GM19193 (cell line): ENCODE results near the gene CHD2.

Experiments
- POLR2A ChIP-seq: IDR thresholded peaks from 4 replicates; pipeline ENCODE4 v1.6.1; 2011; ENCODE audit not compliant: insufficient read depth, insufficient read length; ENCODE audit errors: extremely low read depth

Gene CHD2

DNA sequence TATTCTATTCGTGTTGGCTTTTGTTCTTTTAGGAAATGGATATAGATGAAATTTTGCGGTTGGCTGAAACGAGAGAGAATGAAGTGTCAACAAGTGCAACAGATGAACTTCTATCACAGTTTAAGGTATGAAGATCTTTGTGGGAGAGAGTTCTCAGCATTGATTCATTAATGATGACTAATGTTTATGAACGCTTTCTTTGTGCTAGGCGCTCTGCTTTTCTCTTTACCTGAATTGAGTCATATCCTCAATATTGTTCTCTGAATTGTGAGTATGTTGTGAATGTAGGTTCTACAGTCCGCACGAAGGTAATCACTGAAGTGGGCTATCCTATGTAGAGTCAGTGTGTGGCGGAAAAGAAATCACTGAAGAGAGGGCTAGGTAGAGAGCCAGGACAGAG is 81.2 kb downstream of the CHD2 start:
- no peak for TF ChIP-seq POLR2A

DNA sequence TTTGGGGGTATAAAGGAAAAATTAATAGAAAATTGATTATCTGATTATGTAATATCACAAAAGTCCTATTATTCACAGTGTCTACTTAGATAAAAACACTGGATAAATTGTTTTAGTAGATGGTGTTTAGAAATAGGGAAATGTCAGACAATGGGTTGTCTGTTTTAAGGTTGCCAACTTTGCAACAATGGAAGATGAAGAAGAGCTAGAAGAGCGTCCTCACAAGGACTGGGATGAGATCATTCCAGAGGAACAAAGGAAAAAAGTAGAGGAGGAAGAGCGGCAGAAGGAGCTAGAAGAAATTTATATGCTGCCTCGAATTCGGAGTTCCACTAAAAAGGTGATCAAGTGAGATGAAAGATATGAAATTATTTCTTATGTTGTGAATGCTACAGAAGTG is 84.0 kb downstream of the CHD2 start:
- TF ChIP-seq POLR2A = no peak

DNA sequence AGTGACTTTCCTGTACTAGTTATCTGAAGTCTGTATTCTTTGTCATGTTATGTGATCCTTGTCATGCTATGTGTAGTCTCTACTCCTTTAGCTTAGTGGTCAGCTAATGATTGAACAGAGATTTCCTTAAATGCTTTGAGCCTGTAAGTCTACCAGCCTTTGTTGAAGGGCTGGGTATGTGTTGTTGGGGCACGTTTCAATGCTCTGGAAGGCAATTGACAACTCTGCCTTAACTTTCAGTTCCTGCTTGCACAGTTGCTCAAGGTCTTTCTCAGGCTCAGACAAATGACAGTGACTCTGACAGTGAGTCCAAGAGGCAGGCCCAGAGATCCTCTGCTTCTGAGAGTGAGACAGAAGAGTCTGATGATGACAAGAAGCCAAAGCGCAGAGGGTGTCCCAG is 89.3 kb downstream of the CHD2 start:
- TF ChIP-seq POLR2A = no peak

DNA sequence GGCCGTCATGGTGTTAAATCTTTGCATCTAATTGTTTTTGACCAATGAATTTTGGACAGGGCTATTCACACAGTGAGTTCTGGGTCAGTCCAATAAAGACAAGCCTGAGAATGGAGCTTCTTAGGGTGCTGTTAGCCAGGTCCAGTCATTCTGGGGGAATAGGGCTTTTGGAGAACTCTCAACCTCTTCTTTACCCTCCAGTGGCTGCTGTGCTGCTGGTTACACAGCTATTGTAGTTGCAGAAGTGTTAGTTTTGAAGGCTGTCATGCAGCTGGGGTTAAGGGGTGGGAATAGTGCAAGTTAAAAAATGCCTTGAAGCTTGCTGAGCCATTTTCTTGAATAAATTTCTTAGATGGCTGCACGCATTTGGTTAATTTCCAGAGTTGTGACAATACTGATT is 89.9 kb downstream of the CHD2 start:
- no peak for TF ChIP-seq POLR2A

DNA sequence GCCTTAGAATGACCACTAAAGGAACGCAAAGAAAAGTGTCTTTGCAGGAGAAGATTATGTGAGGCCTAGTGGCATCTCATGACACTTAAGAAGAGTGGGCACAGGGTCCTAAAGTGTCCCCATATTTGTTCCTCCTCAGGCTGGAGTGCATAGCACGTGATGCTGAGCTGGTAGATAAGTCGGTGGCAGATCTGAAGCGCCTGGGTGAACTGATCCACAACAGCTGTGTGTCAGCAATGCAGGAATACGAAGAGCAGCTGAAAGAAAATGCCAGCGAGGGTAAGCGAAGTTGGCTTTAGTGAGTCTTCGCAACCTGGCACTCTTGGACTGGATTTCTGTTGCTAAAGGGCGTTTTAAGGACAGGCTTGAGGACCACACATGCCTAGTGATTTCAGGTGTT is 92.6 kb downstream of the CHD2 start:
- TF ChIP-seq POLR2A = no peak

DNA sequence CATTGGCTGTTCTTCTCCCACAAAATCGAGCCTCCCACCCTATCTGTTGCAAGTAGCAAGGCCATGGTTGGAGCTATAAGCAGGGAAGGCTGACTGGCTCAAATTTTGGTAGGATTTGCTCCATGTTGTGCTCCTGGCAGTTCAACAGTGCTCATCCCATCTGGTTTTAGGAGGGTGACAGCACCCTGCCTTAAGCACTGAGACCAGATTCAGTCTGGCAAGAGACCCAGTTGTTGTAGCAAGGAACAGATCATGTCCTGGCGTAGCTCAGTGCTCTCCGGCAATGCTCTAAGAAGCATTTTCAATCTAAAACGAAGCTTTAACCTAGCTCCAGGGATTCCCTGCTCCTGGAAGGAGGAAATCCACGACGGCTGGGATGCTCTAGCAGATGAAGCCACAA is 97.7 kb downstream of the CHD2 start:
- no peak for TF ChIP-seq POLR2A

DNA sequence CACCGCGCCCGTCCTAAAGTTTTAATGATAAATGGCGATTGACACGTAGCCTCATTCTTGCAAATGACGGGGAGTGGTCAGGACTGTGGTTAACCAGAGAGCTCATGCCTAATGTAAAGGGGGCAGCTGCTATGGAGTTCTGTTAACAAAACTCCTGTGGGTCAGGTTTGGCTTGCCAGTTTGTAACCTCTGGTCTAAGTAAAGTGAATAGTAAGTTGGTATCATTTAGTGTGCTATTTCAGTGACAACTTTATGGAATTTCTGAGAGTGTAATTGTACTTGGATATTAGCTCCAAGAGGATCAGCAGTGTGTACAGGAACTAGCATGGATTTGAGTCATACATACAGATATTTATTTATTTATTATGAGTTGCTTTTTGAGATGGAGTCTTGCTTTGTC is 101.0 kb downstream of the CHD2 start:
- TF ChIP-seq POLR2A = no peak

DNA sequence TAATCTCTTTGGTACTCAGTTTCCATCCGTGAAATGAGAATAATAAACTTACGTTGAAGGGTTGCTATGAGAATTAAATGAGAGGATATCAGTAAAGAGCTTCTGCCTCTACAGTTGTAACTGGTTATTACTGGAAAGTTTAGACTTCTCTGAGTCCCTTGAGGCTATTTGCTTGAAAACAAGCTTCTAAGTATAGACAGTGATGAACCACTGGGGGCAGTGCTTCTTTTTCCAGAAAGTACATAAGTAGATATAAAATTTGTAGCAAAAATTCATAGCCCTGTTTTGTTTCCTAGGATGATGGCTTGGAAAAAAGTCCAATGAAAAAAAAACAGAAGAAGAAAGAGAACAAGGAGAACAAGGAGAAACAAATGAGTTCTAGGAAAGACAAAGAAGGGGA is 101.8 kb downstream of the CHD2 start:
- TF ChIP-seq POLR2A = no peak

DNA sequence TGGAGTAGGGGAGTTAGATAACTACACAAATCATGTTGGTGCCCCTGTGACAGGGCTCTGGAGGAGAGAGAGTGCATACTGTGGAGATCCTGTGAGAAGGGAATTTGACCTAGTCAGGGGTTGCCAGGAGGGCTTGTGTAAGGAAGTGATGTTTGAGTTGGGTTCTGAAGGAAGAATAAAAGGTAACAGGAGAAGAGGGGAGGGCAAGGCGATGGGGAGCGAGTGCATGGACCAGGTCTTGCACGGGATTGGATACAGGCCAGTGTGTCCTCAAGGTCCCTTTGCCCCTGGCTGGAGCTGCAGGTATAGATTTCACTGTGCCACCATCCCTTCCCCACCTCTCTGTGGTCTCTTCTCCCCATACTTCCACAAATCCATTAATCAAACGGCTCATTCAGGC is 105.0 kb downstream of the CHD2 start:
- TF ChIP-seq POLR2A = no peak

DNA sequence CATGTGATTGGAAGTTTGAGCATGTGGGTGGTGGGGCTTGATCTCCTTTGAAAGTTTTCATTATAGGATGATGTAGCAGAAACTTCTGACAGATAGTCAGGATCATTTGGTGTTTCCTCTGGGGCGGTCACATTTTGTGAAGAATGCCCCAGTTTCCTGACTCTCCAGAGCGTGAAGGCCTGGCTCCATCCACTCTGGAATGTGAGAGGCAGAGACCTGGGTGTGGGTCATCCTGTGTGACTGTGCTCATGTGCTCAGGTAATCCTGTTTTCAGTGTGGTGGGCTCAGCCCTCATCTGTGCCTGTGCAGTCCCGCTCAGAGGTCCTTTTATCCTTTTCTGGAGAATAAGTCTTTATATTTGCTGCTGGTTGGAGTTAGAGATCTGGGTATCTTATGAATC is 107.9 kb downstream of the CHD2 start:
- no peak for TF ChIP-seq POLR2A

DNA sequence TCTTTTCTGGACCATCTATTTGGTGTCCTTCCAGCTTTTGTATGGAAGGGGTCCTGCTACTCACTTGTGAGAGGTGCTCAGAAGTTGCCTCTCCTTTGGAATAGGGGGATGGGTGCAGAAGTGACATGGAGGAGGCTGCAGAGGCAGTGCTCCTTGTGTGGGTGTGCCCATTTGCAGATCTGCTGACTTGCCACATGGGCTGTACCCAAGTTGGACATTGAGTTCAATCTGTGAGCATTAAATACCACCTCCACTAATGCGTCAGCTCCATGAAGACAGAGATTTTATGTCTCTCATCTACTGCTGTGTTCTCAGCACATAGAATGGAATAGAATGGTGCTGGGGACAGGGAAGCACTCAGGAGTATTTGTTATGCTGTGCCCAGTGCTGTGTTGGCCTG is 112.7 kb downstream of the CHD2 start:
- TF ChIP-seq POLR2A = no peak

DNA sequence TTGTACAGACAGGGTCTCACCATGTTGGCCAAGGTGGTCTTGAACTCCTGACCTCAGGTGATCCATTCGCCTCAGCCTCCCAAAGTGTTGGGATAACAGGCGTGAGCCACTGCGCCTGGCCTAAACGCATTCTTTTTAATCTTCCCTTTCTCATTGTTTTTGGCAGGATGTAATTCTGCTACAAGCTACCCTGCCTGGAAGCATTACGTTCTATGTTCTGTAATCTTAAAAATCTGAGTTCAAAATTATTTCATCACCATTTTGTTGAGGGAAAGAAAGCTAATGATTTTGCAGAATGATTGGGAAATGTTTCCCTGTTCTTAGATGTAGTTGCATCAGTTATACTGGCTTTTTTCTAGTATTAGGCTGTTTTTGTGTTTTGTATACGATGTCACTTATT is 117.4 kb downstream of the CHD2 start:
- no peak for TF ChIP-seq POLR2A

DNA sequence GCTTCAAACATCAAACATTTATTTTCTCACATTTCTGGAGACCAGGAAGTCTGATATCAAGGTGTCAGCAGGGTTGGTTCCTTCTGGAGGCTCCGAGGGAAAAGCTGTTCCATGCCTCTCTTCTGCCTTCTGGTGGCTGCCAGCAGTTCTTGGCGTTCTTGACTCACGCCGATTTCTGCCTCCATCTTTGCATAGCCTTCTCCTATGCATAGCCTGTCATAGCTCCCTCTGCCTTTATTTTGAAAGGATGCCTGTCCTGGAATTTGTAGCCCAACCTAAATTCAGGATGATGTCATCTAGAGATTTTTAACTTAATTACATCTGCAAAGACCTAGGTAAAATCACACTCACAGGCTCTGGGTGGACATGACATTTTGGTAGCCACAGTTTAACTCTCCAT is 118.5 kb downstream of the CHD2 start:
- no peak for TF ChIP-seq POLR2A

DNA sequence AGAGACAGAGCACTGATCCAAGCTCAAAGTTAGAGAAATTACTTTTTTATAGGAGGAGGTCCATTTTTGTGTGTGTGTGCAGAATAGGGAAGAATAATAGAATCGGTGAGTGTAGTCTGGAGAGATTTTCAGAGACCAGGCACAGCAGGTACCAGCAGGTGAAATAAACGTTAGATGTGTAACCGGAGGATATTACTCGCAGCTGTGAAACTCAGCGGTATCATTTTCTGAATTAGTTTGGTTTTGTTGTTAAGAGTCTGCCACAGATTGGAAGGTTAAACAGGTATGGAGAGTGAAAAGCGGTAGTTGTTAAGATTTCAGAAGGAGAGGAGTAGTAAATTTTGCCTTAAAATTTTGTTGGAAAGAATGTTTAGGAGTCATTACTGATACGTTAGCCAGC is 119.0 kb downstream of the CHD2 start:
- no peak for TF ChIP-seq POLR2A

DNA sequence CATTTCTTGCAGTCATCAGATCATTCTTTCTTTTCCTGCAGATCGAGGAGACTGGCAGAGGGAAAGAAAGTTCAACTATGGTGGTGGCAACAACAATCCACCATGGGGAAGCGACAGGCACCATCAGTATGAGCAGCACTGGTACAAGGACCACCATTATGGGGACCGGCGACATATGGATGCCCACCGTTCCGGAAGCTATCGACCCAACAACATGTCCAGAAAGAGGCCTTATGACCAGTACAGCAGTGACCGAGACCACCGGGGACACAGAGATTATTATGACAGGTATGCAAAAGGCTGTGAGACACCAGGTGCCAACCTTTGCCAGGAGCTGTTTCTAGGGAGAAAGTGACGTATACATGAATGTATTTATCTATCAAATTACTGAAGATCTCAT is 119.8 kb downstream of the CHD2 start:
- no peak for TF ChIP-seq POLR2A

DNA sequence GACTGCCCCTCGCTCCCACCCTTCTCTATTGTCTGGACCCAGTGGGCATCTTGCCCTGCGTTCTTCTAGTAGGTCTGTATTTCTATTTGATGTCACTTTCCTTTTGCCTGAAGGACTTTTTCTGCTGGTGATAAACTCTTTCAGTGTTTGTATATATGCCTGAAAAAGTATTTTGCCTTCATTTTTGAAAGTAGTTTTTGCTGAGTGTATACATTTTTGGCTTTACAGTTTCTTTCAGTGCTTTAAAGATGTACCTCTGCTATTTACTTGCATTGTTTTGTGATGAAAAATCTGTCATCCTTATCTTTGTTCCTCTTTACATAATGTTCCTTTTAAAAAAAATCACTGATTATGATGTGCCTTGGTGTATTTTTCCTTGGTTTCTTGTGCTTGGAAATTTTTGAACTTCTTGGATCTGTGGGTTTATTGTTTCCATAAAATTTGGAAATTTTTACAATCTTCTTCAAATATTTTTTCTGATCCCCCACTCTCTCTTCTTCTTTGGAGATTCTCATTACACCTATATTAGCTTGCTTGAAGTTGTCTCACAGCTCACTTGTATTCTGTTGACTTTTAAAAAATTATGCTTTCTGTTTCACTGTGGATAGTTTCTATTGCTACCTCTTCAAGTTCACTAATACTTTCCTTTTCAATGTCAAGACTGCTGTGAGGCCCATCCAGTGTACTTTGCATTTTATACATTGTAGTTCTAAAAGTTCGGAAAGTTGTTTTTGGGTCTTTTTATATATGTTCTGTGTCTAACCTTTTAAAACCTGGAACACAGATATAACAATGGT is 121.0 kb downstream of the CHD2 start:
- no peak for TF ChIP-seq POLR2A

DNA sequence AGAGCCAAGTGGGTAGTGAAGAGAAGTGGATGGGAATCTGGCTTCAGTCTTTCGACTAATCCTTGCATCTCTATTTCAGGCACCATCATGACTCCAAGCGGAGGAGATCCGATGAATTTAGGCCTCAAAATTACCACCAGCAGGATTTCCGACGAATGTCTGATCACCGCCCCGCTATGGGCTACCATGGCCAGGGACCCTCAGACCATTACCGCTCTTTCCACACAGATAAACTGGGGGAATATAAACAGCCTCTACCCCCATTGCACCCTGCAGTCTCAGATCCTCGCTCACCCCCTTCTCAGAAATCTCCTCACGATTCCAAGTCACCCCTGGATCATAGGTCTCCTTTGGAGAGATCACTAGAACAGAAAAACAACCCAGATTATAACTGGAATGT is 124.2 kb downstream of the CHD2 start:
- TF ChIP-seq POLR2A = no peak
